B cell (primary cell): Measurements from ENCODE around the gene SNAPIN. TPM values are rescaled to one million over a fixed set of nuclear protein-coding genes. Genes with fewer than 3 reads are reported as not detected.
"Not testable (repeated sequence)": the region's sequence is repeated elsewhere in the genome, so short reads cannot be mapped to it uniquely, and the experiment has no call there.

Experiments used
- ATAC-seq: fragments of 200-7000 bp; cut with Tn5 transposase; one replicate; pipeline ENCODE4 v1.10.0; 2021; ENCODE audit warnings: low read depth, mild to moderate bottlenecking, moderate number of reproducible peaks, moderate library complexity
- CTCF ChIA-PET: fragments of 350-600 bp; sonication (Branson Sonifier 250); formaldehyde crosslinking; loops from one replicate; lab custom pipeline; 2021; ENCODE audit warnings: antibody characterized with exemption, inconsistent platforms; lab: Charles Lee
- POLR2A ChIA-PET: fragments of 350-600 bp; sonication (Branson Sonifier 250); formaldehyde crosslinking; loops from one replicate; lab custom pipeline; 2021; ENCODE audit warnings: antibody characterized with exemption; lab: Charles Lee
- DNase-seq: peaks from one replicate; pipeline ENCODE4 v3.0.0; 2013
- H2AFZ ChIP-seq: 2 replicates; pipeline ENCODE4 v1.6.1; 2012; ENCODE audit warnings: mild to moderate bottlenecking, low read depth, low read length; ENCODE audit not compliant: insufficient read depth, poor library complexity, severe bottlenecking
- H3K27ac ChIP-seq, 2 donors: 1 replicate in 1 of 2; 2 replicates in 1 of 2; pipeline ENCODE4 v1.5.1; 2012 to 2013; ENCODE audit warnings: low read length in 2 of 2, mild to moderate bottlenecking in 2 of 2, moderate library complexity in 1 of 2
- H3K27me3 ChIP-seq, 4 experiments: fragments of 200-600 bp in 1 of 4; sonication (generic) in 1 of 4; replicated peaks in 1 of 4; 1 replicate in 2 of 4; 2 replicates in 2 of 4; pipeline versions ENCODE4 v1.6.1 to v1.7.0; 2013 to 2016; ENCODE audit warnings: low read length in 3 of 4, mild to moderate bottlenecking in 2 of 4, mixed read lengths in 1 of 4, moderate library complexity in 1 of 4; ENCODE audit not compliant: insufficient read depth in 4 of 4, control insufficient read depth in 3 of 4; ENCODE audit errors: control extremely low read depth in 1 of 4
- H3K36me3 ChIP-seq, 2 experiments: replicated peaks in 1 of 2; 1 replicate in 1 of 2; 2 replicates in 1 of 2; pipeline versions ENCODE4 v1.6.1 to v1.7.1; 2013; ENCODE audit warnings: low read length in 1 of 2; ENCODE audit not compliant: insufficient read depth in 2 of 2, control insufficient read depth in 1 of 2; ENCODE audit errors: control extremely low read depth in 1 of 2, extremely low read depth in 1 of 2
- H3K4me1 ChIP-seq, 2 donors: fragments of 200-600 bp in 1 of 2; sonication (generic) in 1 of 2; 1 replicate in 1 of 2; 2 replicates in 1 of 2; pipeline versions ENCODE4 v1.5.1 to v1.6.1; 2013 to 2017; ENCODE audit warnings: low read length in 2 of 2; ENCODE audit not compliant: control insufficient read depth in 2 of 2, insufficient read depth in 2 of 2
- H3K4me2 ChIP-seq: replicated peaks from 2 replicates; pipeline ENCODE3; 2012; ENCODE audit warnings: mild to moderate bottlenecking, low read depth, low read length; ENCODE audit not compliant: poor library complexity, severe bottlenecking
- H3K4me3 ChIP-seq, 5 experiments: fragments of 200-600 bp in 1 of 5; sonication (generic) in 1 of 5; 1 replicate in 3 of 5; 2 replicates in 2 of 5; pipeline versions ENCODE4 v1.5.1 to v1.7.0; 2011 to 2016; ENCODE audit warnings: low read length in 4 of 5, mild to moderate bottlenecking in 4 of 5, low read depth in 2 of 5, control low read depth in 1 of 5, moderate library complexity in 1 of 5; ENCODE audit not compliant: insufficient read depth in 1 of 5; ENCODE audit errors: control extremely low read depth in 1 of 5, extremely low read depth in 1 of 5
- H3K79me2 ChIP-seq: fragments of 200-600 bp; sonication (generic); one replicate; pipeline ENCODE4 v1.6.0; 2016; ENCODE audit warnings: low read length; ENCODE audit not compliant: control insufficient read depth, insufficient read depth
- H3K9ac ChIP-seq: fragments of 200-600 bp; sonication (generic); 2 replicates; pipeline ENCODE4 v1.6.1; 2017; ENCODE audit warnings: mild to moderate bottlenecking, low read length, moderate library complexity
- H3K9me3 ChIP-seq, 3 donors: one replicate each; pipeline versions ENCODE4 v1.6.1 to v1.7.1; 2013; ENCODE audit warnings: low read length in 2 of 3; ENCODE audit not compliant: control insufficient read depth in 2 of 3, insufficient read depth in 1 of 3; ENCODE audit errors: control extremely low read depth in 1 of 3
- H4K20me1 ChIP-seq: 2 replicates; pipeline ENCODE4 v1.6.0; 2012; ENCODE audit warnings: mild to moderate bottlenecking, low read length; ENCODE audit not compliant: insufficient read depth, control insufficient read depth, poor library complexity, severe bottlenecking
- H3K27ac Mint-ChIP-seq: one replicate; pipeline ENCODE4 v1.8.0; 2021; ENCODE audit warnings: mixed read lengths
- H3K27me3 Mint-ChIP-seq: one replicate; pipeline ENCODE4 v1.8.0; 2021; ENCODE audit warnings: mixed read lengths
- H3K4me1 Mint-ChIP-seq: one replicate; pipeline ENCODE4 v1.8.0; 2021; ENCODE audit warnings: mixed read lengths
- H3K4me3 Mint-ChIP-seq: one replicate; pipeline ENCODE4 v1.8.0; 2021; ENCODE audit warnings: mixed read lengths
- H3K9me3 Mint-ChIP-seq: one replicate; pipeline ENCODE4 v1.8.0; 2022; ENCODE audit warnings: mixed read lengths; ENCODE audit not compliant: insufficient read depth
- EZH2 ChIP-seq: IDR thresholded peaks from 2 replicates; pipeline ENCODE4 v1.6.1; 2012; ENCODE audit warnings: borderline replicate concordance, low read depth, mild to moderate bottlenecking, moderate library complexity, low read length; ENCODE audit not compliant: insufficient read depth, poor library complexity, severe bottlenecking
- WGBS: methylation state at CpG from one replicate; pipeline ENCODE4 v1.1.5; 2013; ENCODE audit warnings: missing lambda C conversion rate; ENCODE audit not compliant: insufficient coverage; 5-methylcytosine and 5-hydroxymethylcytosine counted together
- intact Hi-C: fragments of 100-400 bp; cut with micrococcal nuclease; formaldehyde crosslinking; loops from one replicate; pipeline ENCODE4 v1.10.0; 2022
- polyA plus RNA-seq: library from polyadenylated mRNA; depleted of rRNA; stranded (reverse); fragments of >200 nt; gene quantifications from 2 replicates; pipeline ENCODE4 v1.2.3, GENCODE V29; 2012
- total RNA-seq, 2 donors: library from RNA; stranded (reverse); fragments of 120-200 nt in 1 of 2; gene quantifications; 1 replicate in 1 of 2; 2 replicates in 1 of 2; pipeline versions ENCODE4 v1.2.3 to v1.2.4, GENCODE V29; 2013 to 2022
- TF ChIP-seq, protein P1 (sequence below): fragments of 200-600 bp; IDR thresholded peaks from one replicate; pipeline ENCODE4 v1.8.0; 2022; ENCODE audit warnings: antibody characterized with exemption, mild to moderate bottlenecking

SNAPIN gene
- total and polyA plus RNA-seq, 2 donors (not counting 1 experiment from before 2014, with no cell fraction given): 22.7 to 37.6 TPM

GRCh38 chr1:153670859-153671627 is 12.5 kb downstream of the SNAPIN start, which contains the start of gene ILF2:
TSS of gene ILF2 (minus strand) at chr1:153670993. CDS start at chr1:153670922, 71 bp downstream.
- CTCF ChIA-PET: interaction anchor here (0.6 to 2.1 kb wide), 9 partner anchors 9 to 456 kb away, joined by 3 to 10 read pairs (median 5); partner anchors contain the start of gene RAB13
- Mint-ChIP-seq H3K27me3 (peaks cover under 1% of the 10 kb centered on the region), H3K27ac (no peak within 1 kb of the TSS), H3K4me3 (no peak within 1 kb of the TSS), H3K4me1 (peaks cover 18% of the 10 kb centered on the region), H3K9me3 (no peaks in the 10 kb centered on the region)
- DNase-seq (peak; percentile 99), ATAC-seq (peak; percentile 90)
- H4K20me1 ChIP-seq: no peaks in the 10 kb centered on the region
- H3K4me2 ChIP-seq: peak within 1 kb of the TSS; percentile 86
- intact Hi-C loops: loop anchor here (1.0 to 10.0 kb wide), 13 partner anchors 13 to 1391 kb away; partner anchors contain the start of genes CHTOP, DENND4B, EFNA4 and GATAD2B
- TF ChIP-seq EZH2: no peak
- TF ChIP-seq, protein P1, sequence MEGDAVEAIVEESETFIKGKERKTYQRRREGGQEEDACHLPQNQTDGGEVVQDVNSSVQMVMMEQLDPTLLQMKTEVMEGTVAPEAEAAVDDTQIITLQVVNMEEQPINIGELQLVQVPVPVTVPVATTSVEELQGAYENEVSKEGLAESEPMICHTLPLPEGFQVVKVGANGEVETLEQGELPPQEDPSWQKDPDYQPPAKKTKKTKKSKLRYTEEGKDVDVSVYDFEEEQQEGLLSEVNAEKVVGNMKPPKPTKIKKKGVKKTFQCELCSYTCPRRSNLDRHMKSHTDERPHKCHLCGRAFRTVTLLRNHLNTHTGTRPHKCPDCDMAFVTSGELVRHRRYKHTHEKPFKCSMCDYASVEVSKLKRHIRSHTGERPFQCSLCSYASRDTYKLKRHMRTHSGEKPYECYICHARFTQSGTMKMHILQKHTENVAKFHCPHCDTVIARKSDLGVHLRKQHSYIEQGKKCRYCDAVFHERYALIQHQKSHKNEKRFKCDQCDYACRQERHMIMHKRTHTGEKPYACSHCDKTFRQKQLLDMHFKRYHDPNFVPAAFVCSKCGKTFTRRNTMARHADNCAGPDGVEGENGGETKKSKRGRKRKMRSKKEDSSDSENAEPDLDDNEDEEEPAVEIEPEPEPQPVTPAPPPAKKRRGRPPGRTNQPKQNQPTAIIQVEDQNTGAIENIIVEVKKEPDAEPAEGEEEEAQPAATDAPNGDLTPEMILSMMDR: peak; percentile 26
- POLR2A ChIA-PET: interaction anchor here (0.7 to 2.4 kb wide), 6 partner anchors 12 to 307 kb away, joined by 3 to 7 read pairs (median 4); partner anchors contain the start of genes CHTOP, JTB, S100A6 and SNAPIN
- under 1% methylated on average over 24 of the region's 35 CpGs for WGBS
- H3K36me3 ChIP-seq: peaks cover 0 to 31% of the 10 kb centered on the region in 2 experiments
- peaks cover 27% of the 10 kb centered on the region for H3K79me2 ChIP-seq
- H3K9me3 ChIP-seq: no peaks in the 10 kb centered on the region
- peak within 1 kb of the TSS; percentile 74 to 99 (median 94) for H3K4me3 ChIP-seq
- no peaks in the 10 kb centered on the region for H3K27me3 ChIP-seq
- H2AFZ ChIP-seq: peak within 1 kb of the TSS; percentile 72
- peaks cover 10 to 18% of the 10 kb centered on the region in 2 donors for H3K4me1 ChIP-seq
- H3K27ac ChIP-seq: peak within 1 kb of the TSS; percentile 86 to 95
- peak within 1 kb of the TSS; percentile 97 for H3K9ac ChIP-seq

GRCh38 chr1:153671628-153672353 is 13.3 kb downstream of the SNAPIN start:
- peaks cover 0 to 24% of the 10 kb centered on the region in 2 experiments for H3K36me3 ChIP-seq
- H3K27ac Mint-ChIP-seq, H3K27me3 ChIP-seq, H4K20me1 ChIP-seq, H3K9me3 ChIP-seq, H3K9me3 Mint-ChIP-seq, H3K4me3 Mint-ChIP-seq, H3K27me3 Mint-ChIP-seq, DNase-seq: not testable (repeated sequence)
- peak overlapping the region; percentile 43 to 81 for H3K27ac ChIP-seq
- peaks cover 27% of the 10 kb centered on the region for H3K79me2 ChIP-seq
- H3K9ac ChIP-seq: peak overlapping the region; percentile 67
- 20% methylated on average over 7 of the region's 28 CpGs for WGBS
- peak; percentile 24 for ATAC-seq
- intact Hi-C loops: loop anchor here (1.0 to 10.0 kb wide), 13 partner anchors 13 to 1391 kb away; partner anchors contain the start of genes CHTOP, DENND4B, EFNA4 and GATAD2B
- H3K4me2 ChIP-seq: peak overlapping the region; percentile 66
- CTCF ChIA-PET: interaction anchor here (0.6 to 2.1 kb wide), 14 partner anchors 8 to 1419 kb away, joined by 3 to 10 read pairs (median 3); partner anchors contain the start of genes RAB13, SLC27A3 and SNAPIN
- H3K4me1 Mint-ChIP-seq: peaks cover 18% of the 10 kb centered on the region
- H3K4me1 ChIP-seq: peaks cover 10 to 18% of the 10 kb centered on the region in 2 donors
- peak overlapping the region; percentile 53 for H2AFZ ChIP-seq
- H3K4me3 ChIP-seq: peak overlapping the region; percentile 62 to 95 (median 69)
- POLR2A ChIA-PET: interaction anchor here (0.5 to 2.4 kb wide), 10 partner anchors 13 to 306 kb away, joined by 3 to 7 read pairs (median 3); partner anchors contain the start of genes CHTOP, JTB, S100A6 and SLC27A3
